Adrenal gland (tissue), 12 donors: Measurements from ENCODE around the gene RELT. TPM values are rescaled to one million over a fixed set of nuclear protein-coding genes. Genes with fewer than 3 reads are reported as not detected.

Experiments
- DNase-seq, 7 donors: peaks; one replicate each; pipeline ENCODE4 v3.0.0-alpha.2; 2019 to 2020
- H3K27ac ChIP-seq, 5 donors: fragments of 200-600 bp; sonication (generic) in 4 of 5; 1 replicate in 3 of 5; 2 replicates in 2 of 5; pipeline versions ENCODE4 v1.5.1 to v1.8.0; 2016 to 2020; ENCODE audit warnings: mild to moderate bottlenecking in 1 of 5
- H3K27me3 ChIP-seq: fragments of 200-600 bp; 2 replicates; pipeline ENCODE4 v1.8.0; 2021
- H3K36me3 ChIP-seq, 2 donors: fragments of 200-600 bp; replicated peaks in 1 of 2; 1 replicate in 1 of 2; 2 replicates in 1 of 2; pipeline versions ENCODE4 v1.5.1 to v1.8.0; 2018 to 2022
- H3K4me1 ChIP-seq, 2 donors: fragments of 200-600 bp; replicated peaks in 1 of 2; 1 replicate in 1 of 2; 2 replicates in 1 of 2; pipeline versions ENCODE4 v1.5.1 to v1.8.0; 2018 to 2021
- H3K4me3 ChIP-seq, 4 donors: fragments of 200-600 bp; sonication (generic) in 3 of 4; one replicate each; pipeline ENCODE4 v1.5.1; 2016 to 2018
- H3K9me3 ChIP-seq, 3 donors: fragments of 200-600 bp; sonication (generic) in 1 of 3; replicated peaks in 1 of 3; 1 replicate in 2 of 3; 2 replicates in 1 of 3; pipeline versions ENCODE4 v1.5.1 to v1.8.0; 2016 to 2021
- CTCF ChIP-seq, 6 experiments: fragments of 450-650 bp in 4 of 6; fragments of 200-600 bp in 2 of 6; sonication (generic) in 1 of 6; IDR thresholded peaks; 1 replicate in 5 of 6; 2 replicates in 1 of 6; pipeline versions ENCODE4 v1.5.1 to v1.8.0; 2016 to 2021; ENCODE audit warnings: antibody characterized with exemption in 6 of 6, mild to moderate bottlenecking in 2 of 6, moderate library complexity in 1 of 6
- POLR2A ChIP-seq, 2 donors: fragments of 450-650 bp; IDR thresholded peaks; one replicate each; pipeline ENCODE4 v1.6.1; 2017; ENCODE audit warnings: antibody characterized with exemption in 2 of 2, mild to moderate bottlenecking in 2 of 2, moderate library complexity in 1 of 2
- WGBS, 4 donors: extraction: QIAGEN DNeasy Blood & Tissue Kit in 2 of 4; methylation state at CpG; one replicate each; pipeline versions ENCODE4 v1.1.5 to v1.1.7; 2013 to 2017; 5-methylcytosine and 5-hydroxymethylcytosine counted together
- intact Hi-C, 2 donors: fragments of 100-400 bp; cut with DNase I; formaldehyde crosslinking; loops; one replicate each; pipeline versions ENCODE4 v1.14.1 to v1.15.0; 2022 to 2023
- polyA plus RNA-seq, 3 donors: library from polyadenylated mRNA; stranded (reverse); fragments of 200-250 nt in 2 of 3; fragments of 350-450 nt in 1 of 3; fragmentation: Illumina TruSeq in 1 of 3; extraction: RNeasy Lipid Tissue Mini Kit (QIAGEN cat#74804) in 1 of 3; gene quantifications; one replicate each; pipeline ENCODE4 v1.2.3, GENCODE V29; 2013 to 2014
- total RNA-seq, 9 donors: library from RNA; depleted of rRNA in 4 of 9; stranded (reverse); fragments of >200 nt in 4 of 9; fragments of 120-200 nt in 1 of 9; fragmentation: NEBNext Ultra II Directional in 1 of 9; extraction: Animal tissue kit (Norgen Biotek cat#: 25700) in 1 of 9; gene quantifications; one replicate each; pipeline versions ENCODE4 v1.1.0 to v1.2.4, GENCODE V29; 2013 to 2023
- donor health status: healthy with polysubstance abuse.
- donor health status: Bipolar disorder and iron deficiency.
- donor health status: DM: yes; HTN: yes; CAD: no.
- donor health status: DM: no; HTN: no; CAD: no.
- donor health status: DM: no; HTN: no; CAD: no.
- donor health status: DM: yes; HTN: yes; CAD: no.

Gene RELT
- total and polyA plus RNA-seq, 12 donors = 0.73 to 8.7 (median 5.2) TPM

- intact Hi-C loops = loop anchor here in 1 of 2 donors (10.0 kb wide), 1 partner anchor 94 kb away; the partner anchor contains the start of gene ARHGEF17
- peak in 1 of 7 donors; percentile 18 for DNase-seq
- 62 to 81% (median 64%) methylated on average over 5 to 6 of the region's 6 CpGs for WGBS, 4 donors
These were observed 23.0 kb downstream of the RELT start for GRCh38 chr11:73399159-73399590.

GRCh38 chr11:73399636-73400035 lies 23.4 kb downstream of the RELT start:
- TF ChIP-seq POLR2A (IDR thresholded peaks at IDR 0.05) (no peak), CTCF (IDR thresholded peaks at IDR 0.05) (no peak)
- H3K27me3 ChIP-seq = no peaks in the 10 kb centered on the region
- H3K9me3 ChIP-seq = no peaks in the 10 kb centered on the region
- no peaks in the 10 kb centered on the region for H3K4me1 ChIP-seq
- intact Hi-C loops = loop anchor here in 1 of 2 donors (10.0 kb wide), 1 partner anchor 95 kb away; the partner anchor contains the start of gene ARHGEF17
- H3K27ac ChIP-seq = no peak overlapping the region
- 83 to 90% (median 88%) methylated on average over 3 to 4 of the region's 4 CpGs for WGBS, 4 donors
- no peak overlapping the region for H3K4me3 ChIP-seq
- no peak for DNase-seq
- no peaks in the 10 kb centered on the region for H3K36me3 ChIP-seq

More at GRCh38 chr11:73399159-73399590, 23.0 kb downstream of the RELT start:
- H3K4me3 ChIP-seq = no peak overlapping the region
- no peaks in the 10 kb centered on the region for H3K9me3 ChIP-seq
- no peaks in the 10 kb centered on the region for H3K4me1 ChIP-seq
- H3K27me3 ChIP-seq = no peaks in the 10 kb centered on the region
- no peaks in the 10 kb centered on the region for H3K36me3 ChIP-seq
- no peak for TF ChIP-seq POLR2A (IDR thresholded peaks at IDR 0.05)
- no peak overlapping the region for H3K27ac ChIP-seq

- H3K9me3 ChIP-seq = no peaks in the 10 kb centered on the region
- no peak overlapping the region for H3K4me3 ChIP-seq
- TF ChIP-seq POLR2A (IDR thresholded peaks at IDR 0.05) = no peak
- TF ChIP-seq CTCF (IDR thresholded peaks at IDR 0.05) = no peak
- H3K27me3 ChIP-seq = no peaks in the 10 kb centered on the region
- peaks cover 0 to 1% of the 10 kb centered on the region in 2 donors for H3K36me3 ChIP-seq
- 90 to 96% (median 94%) methylated on average over 6 of the region's 6 CpGs for WGBS, 4 donors
- DNase-seq = peak in 1 of 7 donors; percentile 51
- no peaks in the 10 kb centered on the region for H3K4me1 ChIP-seq
- intact Hi-C loops = no loop called here
- H3K27ac ChIP-seq = no peak overlapping the region
These were observed 24.1 kb downstream of the RELT start for GRCh38 chr11:73400293-73400692.

- WGBS, 4 donors = 65 to 100% (median 83%) methylated on average over 2 to 3 of the region's 3 CpGs
- no peak overlapping the region for H3K27ac ChIP-seq
- H3K27me3 ChIP-seq = no peaks in the 10 kb centered on the region
- no peaks in the 10 kb centered on the region for H3K4me1 ChIP-seq
- intact Hi-C loops = no loop called here
- H3K4me3 ChIP-seq = no peak overlapping the region
- no peaks in the 10 kb centered on the region for H3K9me3 ChIP-seq
- TF ChIP-seq POLR2A (IDR thresholded peaks at IDR 0.05) (no peak), CTCF (IDR thresholded peaks at IDR 0.05) (no peak)
- peak in 1 of 7 donors; percentile 46 for DNase-seq
- peaks cover 0 to 6% of the 10 kb centered on the region in 2 donors for H3K36me3 ChIP-seq
These were observed 25.2 kb downstream of the RELT start for GRCh38 chr11:73401217-73401923.
